ENCODE results near the gene RGR.

The RGR gene

DNA sequence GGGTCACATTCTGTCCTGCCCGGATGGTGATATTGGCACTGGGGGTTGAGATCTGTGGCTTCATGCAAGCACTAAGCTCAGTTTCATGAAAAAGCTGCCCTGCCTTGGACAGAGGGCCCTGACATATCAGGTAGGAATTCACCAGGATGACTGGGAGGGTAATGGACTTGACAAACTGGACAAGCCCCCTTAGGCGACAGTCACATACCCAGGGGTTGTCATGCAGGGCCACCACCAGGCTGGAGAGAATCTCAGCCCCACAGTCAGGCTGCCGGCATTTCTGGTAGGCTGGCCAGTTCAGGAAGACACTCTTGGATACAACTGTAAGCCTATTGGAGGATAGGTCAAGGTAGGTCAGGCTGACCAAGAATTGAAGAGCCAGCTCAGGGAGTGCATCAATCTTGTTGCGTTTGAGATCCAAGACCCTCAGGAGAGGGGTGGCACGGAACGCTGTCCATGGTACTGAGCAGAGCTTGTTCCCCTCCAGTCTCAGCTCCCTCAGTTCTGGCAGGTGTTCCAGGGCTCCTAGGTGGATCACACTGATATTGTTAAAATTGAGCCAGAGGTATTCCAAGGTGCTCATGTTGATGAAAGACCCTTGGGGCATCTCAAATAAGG lies 20.3 kb upstream of the RGR start:
- no peak for DNase-seq

GRCh38 chr10:84225427-84226173 lies 19.3 kb upstream of the RGR start, which contains the start of gene LRIT2:
TSS of gene LRIT2 (minus strand) at chr10:84225544. CDS start at chr10:84225520, 24 bp downstream.
- DNase-seq, result no peak

- DNase-seq, result no peak
These were observed 18.2 kb upstream of the RGR start for GRCh38 chr10:84226616-84227015.

DNA sequence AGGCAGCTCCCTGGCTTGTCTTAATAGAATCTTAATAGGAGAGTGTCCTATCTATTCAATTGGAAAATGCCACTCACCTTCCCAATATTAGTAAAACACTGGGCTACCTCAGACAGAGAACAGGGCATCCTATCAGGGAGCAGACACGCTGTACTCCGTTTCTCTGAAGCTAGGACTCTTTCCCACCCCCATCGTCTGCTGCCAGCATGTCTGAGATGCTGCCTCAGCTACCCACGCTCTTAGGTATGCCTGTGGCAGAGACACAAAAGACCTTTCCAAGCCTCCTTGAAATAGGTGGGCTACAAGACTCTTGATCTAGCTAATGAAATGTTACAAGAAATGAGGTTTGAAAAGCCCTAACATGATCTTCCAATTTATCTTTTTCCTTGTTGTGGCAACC lies 17.0 kb upstream of the RGR start:
- DNase-seq, result no peak

DNA sequence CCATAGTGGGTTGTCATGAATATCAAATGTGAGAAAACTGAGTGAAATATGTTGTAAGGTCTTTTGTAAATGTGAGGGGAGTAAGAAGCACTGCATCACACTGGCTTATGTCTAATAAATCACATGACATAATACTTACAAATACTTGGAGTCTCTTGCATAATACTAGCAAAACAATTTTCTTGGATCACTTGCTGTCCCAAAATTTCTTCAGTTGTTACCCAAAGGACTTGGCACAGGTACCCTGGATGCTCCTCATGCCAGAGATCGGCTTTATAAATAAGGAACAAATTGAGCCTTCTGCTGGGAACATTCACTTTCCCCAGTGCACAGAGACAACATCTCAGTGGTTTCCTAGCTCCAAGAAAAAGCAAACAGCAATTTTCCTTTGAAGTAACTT lies 14.5 kb upstream of the RGR start:
- no peak for DNase-seq

GRCh38 chr10:84232376-84232775 lies 12.5 kb upstream of the RGR start:
- no peak for DNase-seq

DNA sequence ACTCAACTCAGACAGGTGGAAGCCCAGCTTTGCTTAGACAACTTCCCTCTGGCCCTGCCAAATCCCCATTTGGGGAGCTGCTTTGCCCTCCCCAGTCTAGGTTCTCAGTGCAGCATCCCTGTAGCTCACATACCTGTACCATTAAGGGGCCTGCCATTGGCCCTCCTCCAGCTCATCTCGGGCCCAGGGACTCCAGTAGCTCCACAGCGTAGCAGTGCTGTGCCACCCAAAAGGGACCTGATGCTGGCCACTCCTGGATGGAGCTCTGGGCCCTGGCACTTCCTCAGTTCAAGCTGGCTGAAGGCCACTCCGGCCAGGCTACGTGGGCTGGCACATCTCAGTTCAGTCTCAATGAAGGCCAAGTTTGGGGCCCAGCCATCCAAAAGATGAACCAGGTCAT lies 10.9 kb upstream of the RGR start:
- DNase-seq, result no peak

DNA sequence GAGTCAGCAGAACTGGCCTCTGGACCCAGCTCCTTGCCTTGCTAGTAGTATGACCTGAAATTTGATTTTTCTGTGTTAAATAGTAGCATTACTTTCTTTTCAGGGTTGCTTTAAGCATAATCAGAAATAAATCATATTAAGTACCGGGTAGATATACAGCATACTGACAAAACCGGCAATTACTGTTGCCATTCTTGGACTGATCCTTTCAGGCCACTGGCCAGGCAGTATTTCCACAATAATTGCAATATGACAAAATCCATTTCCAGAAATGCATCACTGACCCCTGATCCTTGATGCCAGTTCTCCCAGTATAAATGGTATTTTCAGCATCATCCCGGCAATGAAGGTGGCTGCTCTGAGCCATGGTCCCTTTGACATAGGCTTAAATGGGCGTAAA lies 10.4 kb upstream of the RGR start:
- no peak for DNase-seq

GRCh38 chr10:84235096-84235495 lies 9.8 kb upstream of the RGR start:
- DNase-seq, result no peak

GRCh38 chr10:84236807-84237198 lies 8.1 kb upstream of the RGR start:
- no peak for DNase-seq

GRCh38 chr10:84237199-84238051 lies 7.4 kb upstream of the RGR start:
- DNase-seq, result no peak

DNA sequence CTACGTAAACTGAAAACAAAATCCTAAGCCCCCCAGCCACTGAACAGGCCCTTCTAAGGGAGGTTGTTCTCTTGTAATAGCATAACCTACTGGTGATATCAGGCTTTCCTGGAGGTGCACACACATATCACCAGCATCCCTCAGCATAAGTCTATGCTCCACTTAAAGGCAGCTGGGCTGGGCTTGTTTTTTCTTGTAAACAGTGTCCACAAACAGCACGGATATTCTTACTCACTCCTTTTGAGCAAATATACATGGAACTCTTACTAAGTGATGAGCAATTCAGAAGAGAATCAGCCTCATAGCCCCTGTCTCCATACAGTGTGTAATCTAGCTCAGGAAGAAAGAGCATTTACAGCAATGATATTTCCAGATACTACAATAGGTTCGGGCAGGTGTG lies 5.9 kb upstream of the RGR start:
- DNase-seq, result no peak

DNA sequence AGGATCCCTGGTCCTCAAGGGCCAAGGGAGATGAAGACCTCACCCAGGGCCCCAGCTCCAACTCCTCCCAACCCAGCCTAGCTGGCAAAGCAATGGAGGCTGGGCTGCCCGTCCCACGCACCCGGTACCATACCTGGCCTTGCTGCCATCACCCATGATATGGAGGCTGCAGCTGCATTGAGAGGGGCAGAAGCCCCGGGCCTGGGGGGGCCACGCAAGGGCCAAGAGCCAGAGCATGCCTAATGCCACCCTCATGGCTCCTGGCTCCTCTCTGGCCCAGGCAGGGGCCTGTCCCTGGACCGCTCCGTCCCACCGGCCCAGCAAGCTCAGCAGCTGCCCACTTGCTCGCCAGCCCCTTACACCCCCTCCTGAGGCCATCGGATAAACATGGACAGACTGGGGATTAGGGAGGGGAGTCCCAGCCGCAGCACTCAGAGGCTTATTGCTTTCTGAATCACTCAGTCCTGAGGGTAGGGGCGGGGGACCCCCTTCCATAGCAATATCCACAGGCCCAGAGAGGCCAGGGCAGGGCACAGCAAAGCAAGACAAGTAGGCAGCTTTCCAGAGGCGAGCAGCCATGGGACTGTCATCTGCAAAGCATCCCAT lies 3.6 kb upstream of the RGR start, which contains the start of gene LRIT1:
Gene LRIT1 (minus strand): TSS at position 362 of the 606 bp plus-strand sequence. CDS start 107 bp downstream, at position 255.
- DNase-seq, result no peak

DNA sequence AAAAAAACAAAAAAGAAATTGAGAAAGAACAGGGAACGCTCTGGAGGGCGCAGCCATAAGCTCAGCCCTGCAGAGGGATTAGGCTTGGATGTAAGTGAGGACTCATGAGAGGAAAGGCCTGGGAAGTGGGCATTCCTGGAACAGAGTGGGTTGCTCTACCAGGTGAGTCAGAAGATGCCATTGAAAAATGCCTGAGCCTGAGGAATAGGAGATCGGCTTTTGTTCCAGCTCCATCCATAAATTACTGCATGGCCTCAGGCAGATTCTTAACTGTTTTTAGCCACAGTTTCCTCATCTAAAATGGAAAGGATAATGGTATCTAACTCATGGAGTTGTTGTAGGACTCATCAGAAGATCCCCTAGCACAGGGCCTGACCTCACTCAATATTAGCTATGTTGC lies 1.1 kb upstream of the RGR start:
- no peak for DNase-seq

DNA sequence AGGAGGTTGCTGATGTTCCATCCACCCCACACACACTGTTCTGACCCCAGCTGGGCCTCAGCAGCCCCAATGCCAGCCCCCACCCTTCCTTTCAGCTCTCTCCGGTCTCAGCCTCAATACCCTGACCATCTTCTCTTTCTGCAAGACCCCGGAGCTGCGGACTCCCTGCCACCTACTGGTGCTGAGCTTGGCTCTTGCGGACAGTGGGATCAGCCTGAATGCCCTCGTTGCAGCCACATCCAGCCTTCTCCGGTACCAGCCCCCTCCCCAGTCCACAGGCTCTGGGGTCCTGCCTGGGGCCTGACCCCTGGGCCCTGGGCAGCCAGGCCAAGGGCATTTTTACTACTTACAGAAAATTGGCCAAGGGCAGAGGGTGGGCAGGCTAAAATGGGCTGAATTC lies 2.6 kb downstream of the RGR start:
- DNase-seq, result no peak

- no peak for DNase-seq
These were observed 3.9 kb downstream of the RGR start for GRCh38 chr10:84248794-84249193.

- DNase-seq, result no peak
These were observed 10.0 kb downstream of the RGR start for GRCh38 chr10:84254552-84255478.

GRCh38 chr10:84256510-84257342 lies 11.9 kb downstream of the RGR start:
- DNase-seq, result peak; percentile 10 to 11

DNA sequence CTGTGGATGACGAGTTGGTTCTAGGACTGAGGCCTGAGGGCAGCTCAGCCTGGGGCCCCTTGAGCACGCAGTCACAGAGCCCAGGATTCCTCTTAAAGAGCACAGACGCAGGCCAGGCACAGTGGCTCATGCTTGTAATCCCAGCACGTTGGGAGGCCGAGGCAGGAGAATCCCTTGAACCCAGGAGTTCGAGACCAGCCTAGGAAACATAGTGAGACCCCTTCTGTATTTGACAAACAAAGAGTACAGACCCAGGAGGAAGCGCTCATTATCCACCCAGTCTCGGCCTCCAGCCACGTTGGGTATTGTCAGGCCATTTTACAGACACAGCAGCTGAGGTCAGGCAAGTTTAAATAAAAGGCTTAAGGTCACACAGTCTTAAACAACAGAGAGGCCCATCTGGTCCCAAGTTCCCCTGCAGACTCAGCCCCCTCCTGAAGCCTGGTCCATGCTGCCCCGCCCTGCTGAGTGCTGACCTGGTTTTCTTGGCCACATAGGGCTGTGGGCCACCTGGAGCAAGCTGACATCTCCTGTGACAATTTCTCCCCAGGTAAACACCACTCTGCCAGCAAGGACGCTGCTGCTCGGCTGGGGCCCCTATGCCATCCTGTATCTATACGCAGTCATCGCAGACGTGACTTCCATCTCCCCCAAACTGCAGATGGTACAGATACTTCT lies 12.6 kb downstream of the RGR start:
- no peak for DNase-seq

GRCh38 chr10:84258034-84258695 lies 13.3 kb downstream of the RGR start:
- DNase-seq, result no peak
